IPS-NIHi11 (cell line): Measurements from ENCODE around the gene SREBF1.
A peak's percentile ranks its signal among the peaks of the same experiment; 100 is the strongest.

ENCODE experiments used
- DNase-seq: peaks from one replicate; pipeline ENCODE4 v3.0.0; 2012; ENCODE audit warnings: mixed read lengths, low spot score

Gene SREBF1

DNA sequence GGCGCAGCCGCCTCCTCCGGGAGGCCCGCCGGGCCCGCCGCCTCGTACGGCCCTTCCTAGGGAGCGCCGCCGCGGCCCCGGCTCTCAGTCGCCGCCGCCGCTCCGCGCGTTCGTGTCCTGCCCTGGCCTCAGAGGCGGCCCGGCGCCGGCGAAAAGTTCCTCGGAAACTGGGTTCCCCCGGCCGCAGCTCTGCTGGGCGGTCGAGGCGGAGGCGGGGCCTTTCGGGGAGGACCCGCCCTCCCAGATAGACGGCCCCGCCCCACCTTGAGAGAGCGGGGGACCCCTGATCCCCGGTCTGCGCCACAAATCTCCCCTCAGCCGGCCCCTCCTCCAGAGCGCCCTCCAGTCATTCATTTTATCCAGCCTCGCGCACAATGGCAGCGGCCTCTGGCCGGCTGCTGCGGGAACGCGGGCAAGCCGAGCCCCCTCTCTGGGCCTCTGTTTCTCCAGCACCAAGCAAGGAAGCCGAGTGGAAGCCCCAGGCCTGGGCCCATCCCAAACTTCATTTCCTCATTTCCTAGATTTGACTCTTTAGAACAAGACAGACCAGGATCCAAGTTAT lies at the start of gene SREBF1:
TSS of gene SREBF1 (minus strand) at position 169 of the 562 bp plus-strand sequence. CDS start 169 bp downstream, outside the sequence.
- peak; percentile 83 for DNase-seq

DNA sequence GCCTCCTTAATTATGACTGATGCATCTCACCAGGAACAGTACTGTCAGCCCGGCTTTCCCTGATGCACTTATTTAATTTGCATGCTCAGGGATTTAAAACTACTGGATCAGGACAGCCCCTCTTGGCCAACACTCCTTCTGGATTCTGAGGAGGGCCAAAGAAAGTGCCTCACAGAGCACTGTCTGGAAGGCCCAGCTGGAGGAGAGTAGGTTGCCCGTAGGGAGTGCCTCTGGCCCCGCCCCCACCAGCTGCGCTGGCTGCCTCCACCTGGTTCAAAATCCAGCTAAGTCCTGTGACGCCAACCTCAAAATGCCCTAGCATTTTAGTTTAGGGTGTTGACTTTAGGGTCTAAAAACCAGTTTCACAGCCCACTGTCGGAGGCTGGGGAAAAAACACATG lies 49.4 kb upstream of the SREBF1 start:
- DNase-seq, result no peak

DNA sequence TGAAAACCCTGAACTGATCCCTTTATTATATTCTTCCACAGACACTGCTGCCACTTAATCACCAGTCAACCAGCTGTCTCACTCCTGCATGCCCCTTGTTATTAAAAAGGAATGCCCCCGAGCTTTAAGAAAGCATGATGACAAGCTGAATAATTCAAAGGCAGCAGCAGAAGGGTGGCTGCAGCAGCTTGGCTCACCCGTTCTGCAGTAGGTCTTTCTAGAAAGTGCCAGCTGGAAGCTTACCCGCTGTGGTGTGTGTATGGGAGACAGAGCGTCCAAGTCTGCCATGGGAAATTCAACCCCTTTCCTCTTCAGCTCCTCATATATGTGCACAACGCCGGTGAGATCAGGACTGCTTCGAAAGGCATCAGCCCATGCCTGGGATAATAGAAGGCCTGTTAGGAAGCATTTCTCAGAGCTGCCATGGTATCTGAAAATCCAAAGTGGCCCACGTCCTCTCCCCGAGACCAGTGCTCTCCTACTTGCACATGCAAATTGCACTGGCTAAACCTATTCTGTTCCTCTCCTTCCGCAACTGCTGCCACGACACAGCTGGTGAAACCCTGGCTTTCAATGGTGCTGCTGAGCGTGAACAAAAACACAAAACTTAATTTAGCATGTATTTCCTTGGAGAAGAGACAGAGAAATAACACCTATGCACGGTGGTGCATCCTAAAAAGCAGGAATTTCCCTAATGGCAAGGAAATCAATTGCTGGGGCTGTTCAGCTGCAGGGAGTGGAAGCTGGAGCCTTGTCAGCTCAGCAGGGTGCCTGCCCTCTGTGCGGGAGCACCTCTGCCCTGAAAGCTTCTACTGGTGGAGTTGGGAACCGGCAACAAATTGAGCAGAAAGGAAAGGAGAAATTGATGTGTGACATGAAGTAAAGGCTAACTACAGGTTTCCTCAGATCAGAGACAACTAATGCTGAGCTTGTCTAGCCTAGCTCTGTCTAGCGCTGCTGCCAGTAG lies 47.9 kb upstream of the SREBF1 start:
- no peak for DNase-seq

DNA sequence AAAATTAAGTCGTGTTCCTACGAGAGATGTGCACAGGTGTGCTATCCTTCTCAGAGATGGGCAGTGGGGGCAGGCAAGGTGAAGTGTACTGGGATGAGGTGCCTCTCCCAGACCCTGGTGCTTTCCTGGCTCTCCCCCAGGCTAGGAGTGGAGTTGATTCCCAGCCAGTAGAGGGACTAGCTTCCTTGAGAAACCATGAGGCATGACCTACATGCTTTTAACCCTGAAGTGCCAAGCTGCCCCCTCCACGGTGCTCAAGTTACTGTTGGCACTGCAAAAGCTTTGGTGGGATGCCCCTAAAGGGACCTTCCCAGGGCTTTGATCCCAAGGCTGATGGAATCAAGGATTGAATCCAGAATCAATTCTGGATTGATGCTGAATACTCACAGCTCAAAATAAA lies 47.0 kb upstream of the SREBF1 start:
- DNase-seq, result no peak

DNA sequence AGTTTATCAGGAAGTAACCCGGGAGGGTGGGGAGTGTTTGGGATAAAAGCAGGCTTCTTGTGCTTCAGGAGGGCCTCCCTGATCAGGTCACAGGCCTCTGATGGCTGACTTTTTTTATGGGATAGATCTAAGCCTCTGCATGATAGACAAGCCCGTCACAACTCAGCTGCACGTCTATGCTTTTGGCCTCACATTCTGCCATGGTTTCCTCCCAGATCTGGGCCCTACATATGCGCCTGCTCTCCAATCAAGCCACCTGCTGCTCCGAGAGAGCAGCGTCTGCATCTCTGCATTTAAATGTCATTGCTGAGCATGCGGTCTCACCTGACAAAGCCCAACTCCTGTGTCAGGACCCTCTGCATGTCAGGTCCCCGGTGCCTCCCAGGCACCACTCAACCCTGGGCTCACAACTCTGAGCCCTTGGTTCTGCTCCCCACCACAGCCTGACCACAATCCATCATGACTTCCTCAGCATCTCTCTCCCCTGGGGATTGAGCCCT lies 45.3 kb upstream of the SREBF1 start:
- no peak for DNase-seq

DNA sequence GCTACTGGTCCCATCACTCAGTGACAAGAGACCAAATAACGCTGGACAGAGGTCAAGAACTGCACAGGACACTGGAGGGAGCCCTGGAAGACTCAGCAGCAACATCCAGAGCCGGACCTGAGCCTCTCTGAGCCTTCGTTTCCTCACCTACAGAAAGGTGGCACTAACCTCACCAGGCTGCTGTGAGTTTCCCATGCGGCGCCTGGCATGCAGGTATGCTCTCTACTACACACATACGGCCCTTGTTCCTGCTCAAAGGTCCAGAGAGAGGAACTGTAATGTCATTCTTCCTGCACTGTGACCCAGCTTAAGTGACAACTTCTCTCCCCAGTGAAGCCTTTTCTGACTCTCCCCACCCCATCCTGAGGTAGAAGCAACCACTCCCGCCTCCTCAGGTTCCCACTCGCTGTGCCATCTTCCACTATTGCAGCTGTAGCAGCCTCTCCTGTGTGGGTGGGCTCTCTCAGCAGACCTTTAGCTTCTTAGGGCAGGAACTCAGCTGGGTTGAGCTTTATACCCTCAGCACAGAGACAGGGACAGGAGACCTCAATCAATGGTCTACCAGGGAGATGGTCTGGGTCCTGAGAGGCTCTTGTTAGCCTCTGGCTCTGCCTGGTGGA lies 43.9 kb upstream of the SREBF1 start:
- DNase-seq, result no peak

DNA sequence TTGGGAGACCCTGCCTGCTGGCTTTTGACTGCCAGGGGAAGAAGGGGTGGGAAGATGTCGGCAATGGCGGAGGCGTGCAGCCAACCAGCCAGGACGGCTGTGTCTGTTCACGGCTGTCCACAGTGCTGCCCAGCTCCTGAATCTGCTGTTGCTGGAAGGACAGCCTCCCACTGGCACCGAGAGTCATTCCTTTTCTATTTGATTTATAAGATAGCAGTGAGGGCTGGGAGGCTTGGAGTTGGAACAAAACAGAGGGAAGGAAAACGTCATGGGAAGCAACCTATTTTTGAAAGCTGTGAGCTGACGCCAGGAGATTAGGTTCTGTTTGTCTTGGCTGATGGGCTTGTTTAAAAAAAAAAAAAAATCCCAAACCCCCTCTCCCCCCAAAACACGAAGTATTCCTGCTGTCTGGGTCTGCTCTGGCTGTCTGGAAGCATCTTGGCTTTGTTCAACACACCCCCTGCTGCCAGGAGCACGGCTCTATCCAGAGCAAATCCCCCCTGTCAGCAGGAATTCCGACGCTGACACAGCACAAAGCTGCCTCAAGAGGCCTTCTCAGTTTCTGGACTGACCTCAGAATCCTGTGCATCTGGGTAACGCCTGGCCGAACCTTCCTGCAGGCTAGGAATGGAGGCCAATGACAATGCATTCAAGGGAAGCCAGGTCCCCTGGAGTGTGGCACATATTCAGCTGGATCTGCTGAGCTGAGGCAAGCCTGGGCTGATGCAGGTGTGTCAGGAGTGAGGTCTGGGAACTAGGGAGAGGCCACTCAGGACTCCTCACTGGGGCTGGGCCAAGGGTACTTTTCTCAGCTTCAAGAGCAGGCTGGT lies 41.0 kb upstream of the SREBF1 start:
- DNase-seq, result peak; percentile 74

DNA sequence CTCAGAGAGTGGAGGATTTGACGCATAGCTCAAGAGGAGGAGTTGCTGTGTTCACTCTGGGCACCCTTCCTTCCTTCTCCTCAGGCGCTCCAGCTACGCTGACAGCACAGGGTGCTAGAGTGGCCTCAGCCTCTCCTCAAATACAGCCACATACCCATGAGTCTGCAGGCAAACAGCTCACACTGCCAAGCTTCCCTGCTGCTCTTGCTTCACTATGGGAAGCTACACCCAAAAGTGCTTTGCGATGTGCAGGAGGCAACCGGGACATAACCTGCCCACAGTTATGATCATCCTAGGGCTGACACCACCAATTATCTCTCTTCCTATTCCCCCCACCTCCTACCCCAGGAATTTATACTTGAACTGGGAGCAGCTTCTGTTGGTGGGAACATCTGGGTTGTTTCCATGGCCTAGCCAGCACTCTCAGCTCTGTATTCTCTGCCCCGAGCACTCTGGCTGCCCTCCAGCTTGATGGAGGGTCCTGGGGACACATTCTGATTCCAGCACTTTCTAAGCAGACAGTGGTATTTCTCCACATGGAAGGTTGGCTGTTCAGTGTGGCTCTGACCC lies 40.3 kb upstream of the SREBF1 start:
- no peak for DNase-seq

DNA sequence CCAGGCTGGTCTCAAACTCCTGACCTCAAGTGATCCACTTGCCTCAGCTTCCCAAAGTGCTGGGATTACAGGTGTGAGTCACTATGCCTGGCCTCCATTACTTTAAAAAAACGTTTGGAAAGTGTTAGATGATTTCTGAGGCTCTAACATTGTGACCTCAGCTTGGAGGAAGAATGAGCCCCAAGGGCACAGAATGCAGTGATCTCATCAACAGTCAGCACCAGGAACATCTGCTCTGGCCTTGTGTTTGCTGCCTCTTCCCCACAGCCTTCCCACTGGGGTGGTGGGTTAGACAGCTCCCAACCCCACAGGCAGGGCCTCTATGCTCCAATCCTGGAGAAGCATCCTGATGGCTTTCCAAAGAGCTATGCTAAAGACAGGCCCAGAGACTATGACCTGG lies 37.7 kb upstream of the SREBF1 start:
- DNase-seq, result no peak

DNA sequence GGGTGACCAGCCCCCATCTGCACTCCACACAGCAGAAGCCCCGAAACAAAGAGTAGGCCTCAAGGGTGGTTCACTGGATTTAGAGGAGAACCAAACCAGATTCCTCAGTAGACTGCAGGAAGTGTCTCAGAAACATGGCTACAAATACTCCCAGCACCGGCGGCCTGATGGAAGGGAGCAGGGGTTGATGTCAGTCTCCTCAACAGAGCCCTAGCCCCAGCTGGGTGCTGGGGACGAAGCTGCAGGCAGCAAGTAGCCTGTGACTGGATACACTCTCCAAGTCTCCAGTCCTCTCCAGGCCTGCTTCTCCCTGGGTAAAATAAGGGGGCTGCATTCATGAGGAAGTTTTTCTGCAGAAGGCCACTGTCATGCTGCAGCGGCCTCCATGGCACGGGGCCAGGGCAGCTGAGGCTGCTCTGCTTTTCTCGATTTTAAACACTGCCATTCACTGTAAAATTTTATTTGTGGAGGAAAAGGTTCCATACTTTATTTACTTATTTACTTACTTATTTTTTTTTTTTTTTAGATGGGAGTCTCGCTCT lies 36.7 kb upstream of the SREBF1 start:
- DNase-seq, result no peak

DNA sequence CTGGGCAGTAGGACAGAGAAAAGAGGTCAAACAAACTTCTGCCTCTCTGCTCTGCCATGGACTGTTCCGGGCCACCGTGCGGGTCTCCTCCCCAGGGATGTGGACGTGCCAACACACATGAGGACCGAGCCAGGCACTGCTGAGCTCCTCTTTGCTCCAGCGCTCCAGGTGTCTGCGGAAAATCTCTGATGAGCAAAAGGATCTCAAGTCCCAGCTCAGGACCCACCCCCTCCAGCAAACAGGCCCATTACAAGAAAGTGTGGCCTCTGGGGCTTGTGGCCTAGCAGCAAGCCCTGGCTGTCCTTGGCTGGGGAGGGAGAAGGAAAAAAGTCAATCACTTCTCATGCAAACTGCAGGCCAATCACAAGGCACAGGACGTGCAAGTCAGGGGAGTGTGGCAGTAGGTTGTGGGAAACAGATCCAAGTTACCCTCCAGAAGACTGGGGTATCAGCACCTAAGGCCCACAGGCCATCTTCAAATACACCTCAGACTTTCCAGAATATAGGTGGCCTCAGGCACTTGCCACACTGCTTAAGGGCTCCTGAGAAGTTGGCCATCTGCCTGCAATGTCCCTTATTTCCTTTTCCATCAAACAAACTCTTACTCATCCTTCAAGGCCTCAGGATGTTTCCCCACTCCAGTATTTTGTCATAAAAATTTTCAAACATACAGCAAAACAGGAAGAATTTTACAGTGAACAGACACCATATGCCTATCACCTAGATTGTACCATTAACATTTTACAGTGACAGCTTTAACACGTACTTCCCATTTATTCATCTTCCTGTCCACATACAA lies 36.0 kb upstream of the SREBF1 start:
- DNase-seq, result no peak

DNA sequence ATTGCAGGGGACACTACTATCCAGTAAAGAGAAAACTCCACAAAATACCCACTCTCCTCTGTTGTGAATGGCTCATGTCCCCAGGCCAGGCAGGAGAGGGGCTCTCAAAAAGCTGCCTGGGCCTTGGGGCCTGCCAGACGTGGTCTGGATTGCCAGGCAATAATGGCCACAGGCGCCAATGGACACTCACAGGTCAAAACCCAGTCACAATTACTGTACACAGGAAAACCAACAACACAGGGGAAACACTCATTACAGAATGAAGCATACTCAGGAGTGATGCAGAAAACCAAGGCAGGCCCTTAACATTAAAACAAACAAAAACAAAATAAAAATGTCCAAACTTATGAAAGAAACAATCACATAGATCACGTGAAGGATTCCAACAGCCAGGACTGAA lies 35.1 kb upstream of the SREBF1 start:
- DNase-seq, result no peak

DNA sequence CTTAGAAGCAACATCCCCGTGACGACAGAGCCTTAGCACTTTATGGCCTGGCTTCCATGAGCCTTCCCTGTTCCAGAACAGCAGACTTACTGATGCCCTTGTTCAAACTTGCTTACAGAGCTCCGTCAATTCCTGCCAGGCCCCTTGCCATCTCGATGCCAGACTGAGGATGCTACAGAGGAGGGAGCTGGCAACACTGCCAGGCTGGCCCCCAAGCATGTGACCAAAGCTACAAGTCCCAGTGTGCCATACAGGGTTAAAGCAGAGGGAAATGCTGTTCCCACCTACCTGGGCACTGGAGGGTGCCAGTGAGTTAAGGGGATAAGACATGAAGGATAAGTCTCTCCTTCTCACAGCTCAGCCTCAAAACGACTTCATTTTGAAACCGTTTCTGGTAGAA lies 33.5 kb upstream of the SREBF1 start:
- no peak for DNase-seq

DNA sequence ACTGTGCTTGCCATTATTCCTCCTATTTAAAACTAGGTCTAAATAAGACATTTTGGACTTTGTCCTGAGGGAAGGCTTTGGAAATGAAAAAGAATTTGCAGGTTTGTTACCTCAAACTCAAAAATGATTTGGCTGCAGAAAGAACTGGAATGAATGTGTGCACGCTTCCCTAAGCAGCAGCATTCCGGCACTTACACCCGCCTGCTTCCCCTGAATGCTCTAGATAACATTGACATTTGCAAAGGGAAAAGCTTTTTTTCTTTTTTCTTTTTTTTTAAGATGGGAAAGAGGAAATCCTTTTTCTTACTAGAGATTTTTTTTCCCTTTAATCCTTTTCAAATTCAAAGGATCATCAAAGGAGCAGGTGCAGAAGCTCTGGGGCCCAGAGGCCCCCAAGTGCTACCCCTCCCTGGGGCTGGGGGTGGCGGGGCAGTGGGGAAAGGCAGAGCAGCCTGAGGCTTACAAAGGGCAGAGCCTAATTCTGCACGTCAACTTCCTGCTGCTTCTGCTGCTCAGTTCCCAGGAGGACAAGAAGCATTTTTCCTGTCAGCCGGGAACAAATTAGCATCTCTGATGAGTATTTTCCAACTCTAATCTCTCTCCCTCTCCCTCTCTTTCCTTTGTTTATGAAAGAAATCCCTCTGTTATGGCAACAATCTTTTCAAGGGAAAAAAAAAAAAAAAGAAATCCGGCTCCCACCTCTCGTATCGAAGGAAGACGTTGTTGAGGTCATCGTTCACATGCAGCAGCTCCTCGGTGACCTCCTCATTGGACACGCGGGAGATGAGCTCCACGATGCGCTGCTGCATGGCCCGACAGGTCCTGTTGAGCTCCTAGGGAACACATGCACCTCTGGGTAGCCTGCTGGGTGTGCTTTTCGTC lies 32.1 kb upstream of the SREBF1 start:
- peak; percentile 52 for DNase-seq

DNA sequence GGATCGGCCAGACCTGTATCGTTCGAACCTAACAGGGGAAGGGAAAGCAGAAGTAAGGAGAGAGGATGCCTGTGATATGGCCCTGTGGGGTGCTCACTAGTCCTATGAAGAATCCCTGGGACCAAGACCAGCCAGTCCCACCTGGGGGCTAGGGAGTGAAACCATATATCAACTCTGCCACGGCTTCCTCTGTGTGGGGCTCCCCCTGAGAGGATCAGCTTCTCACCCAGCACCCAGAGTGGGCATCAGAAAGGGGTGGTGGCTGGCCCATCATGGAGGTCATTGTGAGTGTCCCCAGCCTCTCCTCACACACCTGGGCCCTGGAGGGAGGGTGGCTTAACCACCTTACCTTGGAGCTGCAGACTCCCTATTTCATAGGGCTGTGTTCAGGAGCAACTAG lies 30.1 kb upstream of the SREBF1 start:
- no peak for DNase-seq

DNA sequence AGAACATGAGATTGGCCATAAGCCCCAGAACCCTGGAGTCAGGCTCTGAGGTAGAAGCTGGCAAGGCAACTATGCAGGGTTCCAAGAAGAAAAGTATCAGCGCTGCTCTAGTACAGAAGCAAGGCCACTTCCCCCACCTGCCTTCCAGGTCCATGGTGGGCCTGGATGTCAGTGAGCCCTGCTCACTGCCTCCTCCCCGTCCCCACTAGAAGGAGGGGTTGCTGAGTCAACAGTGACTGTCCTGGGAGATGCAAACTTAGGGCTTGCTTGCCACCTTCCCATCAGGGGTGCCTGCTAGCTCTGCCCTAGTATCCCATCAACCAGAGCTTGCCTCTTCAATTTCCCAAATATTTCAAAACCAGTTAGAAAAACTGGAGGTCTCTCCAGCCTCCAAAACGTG lies 29.6 kb upstream of the SREBF1 start:
- no peak for DNase-seq

DNA sequence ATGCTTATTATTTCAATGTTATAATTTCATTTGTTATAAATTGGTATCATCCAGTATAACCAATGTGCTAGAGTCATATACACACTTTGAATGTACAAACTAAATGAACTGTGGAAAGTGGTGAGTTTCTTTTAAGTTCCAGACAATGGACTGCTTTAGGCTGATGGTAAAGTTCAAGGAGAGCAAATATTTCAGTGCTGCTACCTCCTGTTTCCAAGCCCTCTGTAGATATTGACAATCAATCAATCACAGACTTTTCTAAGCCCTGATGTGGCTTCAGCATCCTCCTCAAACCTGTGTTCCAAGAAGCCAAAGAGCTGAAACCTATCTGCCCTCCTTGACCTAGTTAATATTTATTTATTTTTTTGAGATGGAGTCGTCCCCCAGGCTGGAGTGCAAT lies 28.2 kb upstream of the SREBF1 start:
- DNase-seq, result no peak

DNA sequence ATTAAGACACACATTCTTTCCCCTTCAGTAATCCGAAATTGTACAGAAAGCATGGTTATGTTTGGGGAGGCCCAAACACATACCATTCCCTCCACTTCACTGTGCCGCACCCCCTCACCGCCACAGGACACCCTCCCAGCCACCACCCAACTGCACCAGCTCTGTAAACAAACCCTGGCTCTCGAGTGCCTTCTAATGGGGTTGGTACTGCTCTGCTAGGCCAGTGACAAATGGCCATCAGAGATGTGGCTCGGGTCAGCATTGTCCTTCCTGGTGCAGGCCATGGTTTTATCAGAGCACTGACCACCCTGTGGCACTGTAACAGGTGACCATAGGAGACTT lies 24.0 kb upstream of the SREBF1 start:
- no peak for DNase-seq

DNA sequence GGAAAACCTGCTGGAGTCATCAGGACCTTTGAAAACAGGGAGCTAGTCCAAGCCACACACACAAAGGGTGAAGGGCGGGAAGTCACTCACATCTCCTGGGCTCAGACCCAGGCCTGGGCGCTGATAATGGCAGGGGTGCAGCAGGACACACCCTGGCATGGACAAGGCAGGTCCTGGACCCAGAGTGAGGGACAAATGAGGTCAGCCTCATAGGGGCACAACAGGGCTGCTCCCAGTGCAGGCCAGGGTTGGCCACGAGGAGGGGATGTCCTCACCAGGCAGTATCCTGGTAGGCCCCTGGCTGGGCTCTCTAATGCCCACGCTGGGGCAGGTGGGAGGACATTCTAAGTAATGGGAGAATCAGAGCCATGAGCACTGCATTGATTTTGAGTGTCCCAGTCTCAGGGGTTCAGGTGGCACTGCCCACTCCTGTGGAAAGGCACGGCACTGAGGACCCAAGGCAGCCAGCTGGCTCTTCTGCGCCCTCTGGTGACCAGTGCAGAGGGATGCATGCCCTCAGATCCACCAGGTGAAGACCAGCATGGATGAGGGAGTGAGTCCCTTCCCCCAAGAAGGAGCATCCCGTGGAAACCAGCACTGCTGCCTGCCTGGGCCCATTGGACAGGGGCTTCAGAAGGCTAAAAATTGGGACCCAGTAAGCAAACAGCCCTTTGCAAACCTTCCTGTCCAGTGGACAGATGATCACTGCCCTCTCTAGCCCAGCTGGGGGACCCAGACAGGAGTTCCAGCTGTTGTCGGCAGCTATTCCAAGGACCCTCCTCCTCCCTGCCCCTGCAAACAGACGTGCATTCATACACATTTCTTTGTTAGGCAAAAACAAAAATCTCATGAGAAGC lies 23.4 kb upstream of the SREBF1 start:
- peak; percentile 89 for DNase-seq
